Bronchial epithelial cell (primary cell): Measurements from ENCODE around the gene IQCE. TPM values are rescaled to one million over a fixed set of nuclear protein-coding genes. Genes with fewer than 3 reads are reported as not detected.
A peak's percentile ranks its signal among the peaks of the same experiment; 100 is the strongest.

Experiments used
- DNase-seq: peaks from one replicate; pipeline ENCODE4 v3.0.0-alpha.2; 2010; ENCODE audit warnings: low read depth
- FAIRE-seq: peaks from 2 replicates; lab custom pipeline; 2011; peaks lifted over from hg19 to GRCh38; lab: Jason Lieb, UNC
- H3K27me3 ChIP-seq: 2 replicates; pipeline ENCODE4 v1.5.1; 2011; ENCODE audit warnings: low read length; ENCODE audit not compliant: control insufficient read depth, insufficient read depth
- H3K36me3 ChIP-seq: 2 replicates; pipeline ENCODE4 v1.5.1; 2011; ENCODE audit warnings: low read length; ENCODE audit not compliant: control insufficient read depth, insufficient read depth
- H3K4me3 ChIP-seq: 2 replicates; pipeline ENCODE4 v1.5.1; 2011; ENCODE audit warnings: mild to moderate bottlenecking, low read depth, low read length, control low read depth
- CTCF ChIP-seq: IDR thresholded peaks from 2 replicates; pipeline ENCODE4 v1.5.1; 2011; ENCODE audit warnings: mild to moderate bottlenecking, moderate library complexity, low read length, control low read depth, inconsistent platforms; ENCODE audit not compliant: insufficient read depth, severe bottlenecking
- total RNA-seq: library from RNA; depleted of rRNA; stranded (reverse); fragments of >200 nt; gene quantifications from 2 replicates; pipeline ENCODE4 v1.2.1, GENCODE V29; 2014

IQCE gene
- total RNA-seq, 1 donor from 2014 or later, result 6.3 TPM

DNA sequence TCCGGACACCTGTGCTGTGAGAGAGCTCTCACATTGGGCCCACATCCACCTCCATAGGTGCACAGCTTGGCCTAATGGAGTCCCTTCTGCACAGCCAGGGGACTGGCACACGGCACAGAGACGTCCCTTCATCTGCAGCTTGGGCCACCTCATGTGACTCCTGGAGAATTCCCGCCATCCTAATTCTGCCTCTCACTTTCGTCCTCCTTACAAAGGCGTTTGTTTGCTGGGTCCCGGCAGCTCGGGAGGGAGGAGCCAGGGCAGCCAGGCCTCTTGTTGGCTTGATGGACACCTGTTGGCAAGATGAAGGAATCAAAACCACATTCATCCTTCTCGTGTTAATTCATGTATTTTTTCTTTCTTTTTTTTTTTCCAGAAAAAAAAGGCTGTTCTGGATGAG lies 42.3 kb downstream of the IQCE start:
- FAIRE-seq (no peak), DNase-seq (no peak)
- Histone ChIP-seq H3K27me3 (no peaks in the 10 kb centered on the region), H3K4me3 (no peak overlapping the region), H3K36me3 (peaks cover 10% of the 10 kb centered on the region)
- no peak for TF ChIP-seq CTCF

- FAIRE-seq (no peak), DNase-seq (no peak)
- Histone ChIP-seq H3K36me3 (peaks cover 8% of the 10 kb centered on the region), H3K27me3 (no peaks in the 10 kb centered on the region), H3K4me3 (no peak overlapping the region)
- TF ChIP-seq CTCF, result no peak
Observed at GRCh38 chr7:2601907-2602306, 43.1 kb downstream of the IQCE start.

- H3K27me3 ChIP-seq, result no peaks in the 10 kb centered on the region
- TF ChIP-seq CTCF, result no peak
- peaks cover 3% of the 10 kb centered on the region for H3K36me3 ChIP-seq
- H3K4me3 ChIP-seq, result no peak overlapping the region
- DNase-seq (peak; percentile 17), FAIRE-seq (no peak)
Observed at GRCh38 chr7:2602406-2603043, 43.7 kb downstream of the IQCE start.

GRCh38 chr7:2603044-2603965 lies 44.5 kb downstream of the IQCE start:
- Histone ChIP-seq H3K36me3 (peaks cover 3% of the 10 kb centered on the region), H3K27me3 (no peaks in the 10 kb centered on the region), H3K4me3 (no peak overlapping the region)
- TF ChIP-seq CTCF, result no peak
- DNase-seq (no peak), FAIRE-seq (no peak)

DNA sequence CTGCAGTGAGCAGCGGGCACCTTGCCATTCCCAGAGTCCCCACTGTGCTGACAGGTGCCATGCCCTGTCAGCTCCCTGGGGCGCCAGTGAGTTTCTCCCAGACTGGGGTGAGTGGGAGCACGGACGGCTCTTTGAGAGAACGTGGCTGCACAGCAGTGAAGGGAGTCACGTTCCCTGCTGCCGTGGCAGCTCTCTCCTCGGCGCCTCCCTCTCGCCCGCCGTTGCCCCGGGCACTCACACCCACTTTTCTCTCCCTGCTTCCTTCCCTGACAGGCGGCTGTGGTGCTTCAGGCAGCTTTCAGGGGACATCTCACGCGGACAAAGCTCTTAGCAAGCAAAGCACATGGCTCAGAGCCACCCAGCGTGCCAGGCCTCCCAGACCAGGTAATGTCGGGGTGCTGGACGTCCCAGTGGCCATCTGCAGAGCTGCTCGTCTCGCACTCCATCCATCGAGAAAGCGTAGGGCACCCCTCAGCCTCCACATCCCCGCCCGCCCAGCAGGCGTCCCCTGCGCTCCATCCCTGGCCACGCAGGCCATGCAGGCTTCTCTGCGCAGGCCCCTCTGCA lies 45.9 kb downstream of the IQCE start:
- no peak for TF ChIP-seq CTCF
- Histone ChIP-seq H3K27me3 (no peaks in the 10 kb centered on the region), H3K4me3 (no peak overlapping the region), H3K36me3 (peaks cover 3% of the 10 kb centered on the region)
- FAIRE-seq (no peak), DNase-seq (no peak)
